ENCODE measurements around the gene AKT2.

GRCh38 chr19:40265055-40265762, 19.9 kb downstream of the AKT2 start:
- TF ChIP-seq CTCF (IDR thresholded peaks at IDR 0.05; ENCODE audit: poor library complexity, severe bottlenecking) (no peak), EP300 (conservative IDR thresholded peaks at IDR 0.05; ENCODE audit: poor library complexity, severe bottlenecking) (no peak), EZH2 (IDR thresholded peaks at IDR 0.05; ENCODE audit: borderline replicate concordance, insufficient read depth, low read length, poor library complexity, severe bottlenecking) (no peak)

Data from neural cell (in vitro differentiated cells).